Spleen (tissue), 7 donors: Measurements from ENCODE around the gene ACTG1.

Experiments
- CTCF ChIP-seq, 11 experiments: fragments of 200-600 bp in 7 of 11; fragments of 450-650 bp in 4 of 11; sonication (generic) in 4 of 11; IDR thresholded peaks in 8 of 11; conservative IDR thresholded peaks in 3 of 11; 1 replicate in 7 of 11; 2 replicates in 4 of 11; pipeline versions ENCODE4 v1.4.0 to v1.8.0; 2016 to 2021; ENCODE audit warnings: antibody characterized with exemption in 11 of 11, inconsistent platforms in 4 of 11, mild to moderate bottlenecking in 1 of 11
- POLR2A ChIP-seq, 3 donors: fragments of 450-650 bp; IDR thresholded peaks; one replicate each; pipeline ENCODE4 v1.5.1; 2017; ENCODE audit warnings: antibody characterized with exemption in 3 of 3, mild to moderate bottlenecking in 1 of 3
- POLR2AphosphoS5 ChIP-seq, 3 donors: sonication (generic); formaldehyde crosslinking; IDR thresholded peaks; one replicate each; pipeline ENCODE4 v1.5.1; 2017; ENCODE audit warnings: antibody characterized with exemption in 3 of 3
- donor health status: DM: no; HTN: no; CAD: no; lungs with moderate emphysema.
- donor health status: DM: no; HTN: no; CAD: no.
- donor health status: DM: no; HTN: no; CAD: no.

DNA sequence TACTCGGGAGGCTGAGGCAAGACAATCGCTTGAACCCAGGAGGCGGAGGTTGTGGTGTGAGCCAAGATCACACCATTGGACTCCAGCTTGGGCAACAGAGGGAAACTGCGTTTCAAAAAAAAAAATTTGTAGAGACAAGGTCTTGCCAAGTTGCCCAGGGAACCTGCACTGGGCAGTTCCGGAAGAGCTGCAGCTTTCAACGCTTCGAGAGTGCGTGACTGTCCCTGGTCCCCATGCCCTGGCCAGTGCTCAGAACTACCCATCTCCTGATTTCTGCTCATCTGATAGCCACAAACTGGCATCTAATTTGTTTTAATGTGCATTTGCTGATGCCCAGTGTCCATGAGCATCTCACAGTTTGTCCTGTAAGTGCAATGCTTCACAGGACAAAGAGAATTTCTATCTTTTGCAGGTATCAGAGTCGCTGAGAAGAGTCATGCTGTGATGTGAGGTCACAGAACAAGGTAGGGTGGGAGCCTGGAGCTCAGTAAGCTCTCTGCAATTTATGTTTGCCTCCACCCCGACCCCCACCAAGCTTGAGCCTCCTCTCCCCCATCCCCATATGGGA lies 3.9 kb downstream of the ACTG1 start:
- peak in 2 of 3 donors; percentile 58 to 59 for TF ChIP-seq POLR2AphosphoS5 (IDR thresholded peaks at IDR 0.05)
- no peak for TF ChIP-seq CTCF (IDR thresholded peaks at IDR 0.05 in 8 of 11, conservative IDR thresholded peaks at IDR 0.05 in 3 of 11)
- TF ChIP-seq POLR2A (IDR thresholded peaks at IDR 0.05): no peak
